HepG2 (cell line): ENCODE data around the gene SGCD. TPM values are rescaled to one million over a fixed set of nuclear protein-coding genes. Genes with fewer than 3 reads are reported as not detected.

Experiments used
- ATAC-seq: fragments of 200-7000 bp; cut with Tn5 transposase; 3 replicates; pipeline ENCODE4 v1.9.1; 2020; ENCODE audit warnings: mild to moderate bottlenecking, moderate library complexity
- BruUV-seq: library from RNA; stranded (reverse); fragments of 400-500 nt; replicated peaks from 2 replicates; lab custom pipeline; 2021; lab: Mats Ljungman, UMichigan
- CTCF ChIA-PET: fragments of 300-600 bp; formaldehyde crosslinking; extraction: SDS; loops from one replicate; lab custom pipeline; 2021; ENCODE audit warnings: low total read pairs, inconsistent platforms, low intra/inter-chr PET ratio; lab: Yijun Ruan, JAX
- POLR2A ChIA-PET: fragments of 350-600 bp; sonication (Branson Sonifier 250); formaldehyde crosslinking; loops from one replicate; lab custom pipeline; 2020; ENCODE audit warnings: antibody characterized with exemption, inconsistent platforms; lab: Yijun Ruan, JAX
- DNase-seq: peaks from one replicate; pipeline ENCODE4 v3.0.0-alpha.2; 2015; ENCODE audit warnings: low spot score
- FAIRE-seq: peaks from 3 replicates; lab custom pipeline; 2011; peaks lifted over from hg19 to GRCh38; lab: Jason Lieb, UNC
- H2AFZ ChIP-seq: one replicate; pipeline ENCODE4 v1.6.1; 2011; ENCODE audit warnings: low read length, inconsistent platforms
- H3K27ac ChIP-seq: fragments of 300-600 bp; 3 replicates; pipeline ENCODE4 v1.8.0; 2011; ENCODE audit warnings: mixed run types, mild to moderate bottlenecking, mixed read lengths, low read length, inconsistent platforms; ENCODE audit not compliant: insufficient read depth; ENCODE audit errors: extremely low read length
- H3K27me3 ChIP-seq, 2 experiments: fragments of 200-600 bp in 1 of 2; 2 replicates in 1 of 2; 3 replicates in 1 of 2; pipeline versions ENCODE4 v1.6.0 to v1.8.0; 2011; ENCODE audit warnings: low read length in 2 of 2, mild to moderate bottlenecking in 2 of 2, moderate library complexity in 2 of 2, inconsistent platforms in 1 of 2; ENCODE audit not compliant: insufficient read depth in 2 of 2, control insufficient read depth in 1 of 2
- H3K36me3 ChIP-seq, 2 experiments: fragments of 200-600 bp in 1 of 2; replicated peaks in 1 of 2; 2 replicates in 1 of 2; 3 replicates in 1 of 2; pipeline versions ENCODE4 v1.5.1 to v1.8.0; 2011; ENCODE audit warnings: low read length in 2 of 2, inconsistent platforms in 1 of 2; ENCODE audit not compliant: insufficient read depth in 2 of 2, control insufficient read depth in 1 of 2
- H3K4me1 ChIP-seq: 2 replicates; pipeline ENCODE4 v1.5.1; 2012; ENCODE audit warnings: low read length, inconsistent platforms; ENCODE audit not compliant: insufficient read depth
- H3K4me2 ChIP-seq: 2 replicates; pipeline ENCODE4 v1.6.0; 2011; ENCODE audit warnings: low read depth, low read length, inconsistent platforms
- H3K4me3 ChIP-seq, 3 experiments: fragments of 200-600 bp in 1 of 3; sonication (generic), shearing (Covaris generic) in 1 of 3; replicated peaks in 1 of 3; 2 replicates each; pipeline ENCODE4 v1.5.1; 2011 to 2016; ENCODE audit warnings: low read length in 3 of 3, inconsistent platforms in 2 of 3, low read depth in 2 of 3, mild to moderate bottlenecking in 2 of 3, control low read depth in 1 of 3, mixed read lengths in 1 of 3; ENCODE audit not compliant: insufficient read depth in 1 of 3
- H3K79me2 ChIP-seq: one replicate; pipeline ENCODE4 v1.6.1; 2011; ENCODE audit warnings: low read length, inconsistent platforms; ENCODE audit not compliant: insufficient read depth
- H3K9ac ChIP-seq: 2 replicates; pipeline ENCODE4 v1.6.0; 2011; ENCODE audit warnings: mild to moderate bottlenecking, low read depth, low read length, inconsistent platforms; ENCODE audit not compliant: insufficient read depth
- H3K9me3 ChIP-seq: 2 replicates; pipeline ENCODE4 v1.5.1; 2012; ENCODE audit warnings: mild to moderate bottlenecking, low read length
- H4K20me1 ChIP-seq: 2 replicates; pipeline ENCODE4 v1.6.0; 2011; ENCODE audit warnings: inconsistent platforms, mild to moderate bottlenecking, low read length, moderate library complexity; ENCODE audit not compliant: insufficient read depth
- ATF7 ChIP-seq, 2 experiments: fragments of 450-650 bp in 1 of 2; sonication (generic) in 1 of 2; formaldehyde crosslinking in 1 of 2; IDR thresholded peaks; 2 replicates each; pipeline versions ENCODE4 v1.4.0 to v1.6.1; 2016 to 2020; ENCODE audit warnings: antibody characterized with exemption in 1 of 2, mild to moderate bottlenecking in 1 of 2, missing genetic modification reagents in 1 of 2
- MIXL1 ChIP-seq: IDR thresholded peaks from 2 replicates; pipeline ENCODE4 v1.6.1; 2016
- RAD51 ChIP-seq: fragments of 450-650 bp; IDR thresholded peaks from 2 replicates; pipeline ENCODE4 v1.6.1; 2016; ENCODE audit warnings: borderline replicate concordance
- WGBS: methylation state at CpG from one replicate; pipeline ENCODE4 v1.1.6; 2017; ENCODE audit warnings: low lambda C conversion rate; 5-methylcytosine and 5-hydroxymethylcytosine counted together
- in situ Hi-C: cut with HindIII; loops from 2 replicates; pipeline ENCODE4 v1.10.0; 2017; ENCODE audit warnings: low pct_unique_long_range_greater_than_20kb; ENCODE audit not compliant: extremely low pct_ligation_motif_present
- intact Hi-C: fragments of 100-400 bp; cut with micrococcal nuclease; formaldehyde crosslinking; loops from one replicate; pipeline ENCODE4 v1.10.0; 2022; ENCODE audit not compliant: unreplicated experiment
- polyA plus RNA-seq, 8 experiments: library from polyadenylated mRNA; depleted of rRNA in 3 of 8; stranded (reverse) in 7 of 8; unstranded in 1 of 8; fragments of >200 nt; fragmentation: Illumina TruSeq in 4 of 8; extraction: Trizol in 4 of 8; gene quantifications; 2 replicates each; pipeline versions ENCODE4 v1.2.1 to v1.2.3, GENCODE V29; 2011 to 2016; ENCODE audit warnings: low read depth in 4 of 8, missing spikeins in 1 of 8, mixed read lengths in 1 of 8; ENCODE audit not compliant: insufficient read depth in 1 of 8
- total RNA-seq, 5 experiments: library from RNA; depleted of rRNA; stranded (reverse); fragments of >200 nt; fragmentation: Illumina TruSeq; extraction: Trizol; gene quantifications; 2 replicates each; pipeline ENCODE4 v1.2.3, GENCODE V29; 2016; ENCODE audit warnings: low read depth in 1 of 5
- TF ChIP-seq, protein P1 (sequence below), 2 experiments: sonication (generic) in 1 of 2; formaldehyde crosslinking in 1 of 2; IDR thresholded peaks; 2 replicates each; pipeline versions ENCODE4 v1.5.1 to v1.6.1; 2011 to 2020; ENCODE audit warnings: borderline replicate concordance in 1 of 2, low read depth in 1 of 2, low read length in 1 of 2, mild to moderate bottlenecking in 1 of 2, missing genetic modification reagents in 1 of 2, moderate library complexity in 1 of 2
- TF ChIP-seq, protein P2 (sequence below): IDR thresholded peaks from 2 replicates; pipeline ENCODE4 v1.6.1; 2016; ENCODE audit warnings: mild to moderate bottlenecking, missing biosample characterization, missing genetic modification reagents
- TF ChIP-seq, protein P3 (sequence below): sonication (generic); formaldehyde crosslinking; IDR thresholded peaks from 2 replicates; pipeline ENCODE4 v1.4.0; 2020; ENCODE audit warnings: missing genetic modification reagents

SGCD gene
- total and polyA plus RNA-seq, 2 of the 13 experiments (the other 11 are each of a cell fraction or from before 2014, with no cell fraction given): not detected

DNA sequence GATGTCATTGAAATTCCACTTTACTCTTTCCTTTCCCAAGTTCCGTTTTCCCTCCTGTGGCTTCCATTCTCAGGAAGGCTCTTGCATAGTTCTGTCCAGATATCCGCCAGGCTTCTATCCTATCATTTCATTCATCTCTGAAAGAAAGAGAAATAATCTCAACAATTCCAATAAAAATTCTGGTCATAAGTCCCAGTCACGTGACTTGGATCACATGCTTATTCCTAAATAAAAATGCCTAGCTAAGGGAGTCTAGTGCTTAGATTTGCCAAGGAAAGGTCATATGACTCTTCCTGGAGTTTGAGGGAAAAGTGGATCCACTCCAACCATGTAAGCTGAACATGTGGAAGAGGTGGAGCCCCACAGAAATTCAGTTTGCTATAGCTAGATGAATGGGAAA, 377.2 kb downstream of the SGCD start:
- CTCF ChIA-PET: no interaction called here
- TF ChIP-seq, protein P1, sequence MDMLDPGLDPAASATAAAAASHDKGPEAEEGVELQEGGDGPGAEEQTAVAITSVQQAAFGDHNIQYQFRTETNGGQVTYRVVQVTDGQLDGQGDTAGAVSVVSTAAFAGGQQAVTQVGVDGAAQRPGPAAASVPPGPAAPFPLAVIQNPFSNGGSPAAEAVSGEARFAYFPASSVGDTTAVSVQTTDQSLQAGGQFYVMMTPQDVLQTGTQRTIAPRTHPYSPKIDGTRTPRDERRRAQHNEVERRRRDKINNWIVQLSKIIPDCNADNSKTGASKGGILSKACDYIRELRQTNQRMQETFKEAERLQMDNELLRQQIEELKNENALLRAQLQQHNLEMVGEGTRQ (IDR thresholded peaks at IDR 0.05; ENCODE audit: low read depth, low read length): peak; percentile 73
- TF ChIP-seq, protein P1 (CRISPR knock-in tag; IDR thresholded peaks at IDR 0.05; ENCODE audit: borderline replicate concordance): no peak
- peak; percentile 80; the same call in 1 of the 2 replicates for TF ChIP-seq RAD51
- TF ChIP-seq ATF7 (IDR thresholded peaks at IDR 0.05): 0 out of 2 replicates have a peak, but pooled peaks have one; percentile 48
- TF ChIP-seq ATF7 (CRISPR knock-in tag; IDR thresholded peaks at IDR 0.05): no peak
- no peak for TF ChIP-seq MIXL1 (CRISPR knock-in tag)
- intact Hi-C loops: no loop called here

DNA sequence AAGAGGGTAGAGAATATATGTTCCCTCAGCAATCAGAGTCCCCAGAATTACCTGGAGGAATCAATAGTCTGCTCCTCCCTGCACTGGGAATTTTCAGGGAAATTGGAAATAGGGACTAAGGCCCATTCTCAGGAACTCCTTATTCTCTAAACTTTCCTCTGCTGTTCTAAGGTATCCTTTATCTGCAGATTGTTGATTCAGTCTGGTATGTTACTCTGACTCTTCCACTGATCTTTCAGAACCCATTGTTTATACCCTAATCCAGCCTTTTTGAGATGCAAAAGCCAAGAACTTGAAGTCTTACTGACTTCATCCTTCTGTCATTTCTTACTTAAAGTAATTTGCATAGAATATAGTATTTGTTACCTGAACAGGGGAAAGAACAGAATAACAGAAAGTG, 379.7 kb downstream of the SGCD start:
- DNase-seq: no peak
- no peak for ATAC-seq
- no peak for FAIRE-seq
- H3K79me2 ChIP-seq: no peaks in the 10 kb centered on the region
- in situ Hi-C loops (no loop called here), intact Hi-C loops (no loop called here)
- H3K4me2 ChIP-seq: no peak overlapping the region
- no peak overlapping the region for H2AFZ ChIP-seq
- BruUV-seq: no TSS peak
- no peaks in the 10 kb centered on the region for H3K27me3 ChIP-seq
- H3K4me1 ChIP-seq: no peaks in the 10 kb centered on the region
- ChIA-PET CTCF (no interaction called here), POLR2A (no interaction called here)
- H3K27ac ChIP-seq: no peak overlapping the region
- H3K36me3 ChIP-seq: no peaks in the 10 kb centered on the region
- no peak overlapping the region for H3K4me3 ChIP-seq
- H3K9ac ChIP-seq: no peak overlapping the region
- no peaks in the 10 kb centered on the region for H3K9me3 ChIP-seq
- no peaks in the 10 kb centered on the region for H4K20me1 ChIP-seq
- TF ChIP-seq, protein P2, sequence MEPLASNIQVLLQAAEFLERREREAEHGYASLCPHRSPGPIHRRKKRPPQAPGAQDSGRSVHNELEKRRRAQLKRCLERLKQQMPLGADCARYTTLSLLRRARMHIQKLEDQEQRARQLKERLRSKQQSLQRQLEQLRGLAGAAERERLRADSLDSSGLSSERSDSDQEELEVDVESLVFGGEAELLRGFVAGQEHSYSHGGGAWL (CRISPR knock-in tag): no peak
- TF ChIP-seq, protein P3, sequence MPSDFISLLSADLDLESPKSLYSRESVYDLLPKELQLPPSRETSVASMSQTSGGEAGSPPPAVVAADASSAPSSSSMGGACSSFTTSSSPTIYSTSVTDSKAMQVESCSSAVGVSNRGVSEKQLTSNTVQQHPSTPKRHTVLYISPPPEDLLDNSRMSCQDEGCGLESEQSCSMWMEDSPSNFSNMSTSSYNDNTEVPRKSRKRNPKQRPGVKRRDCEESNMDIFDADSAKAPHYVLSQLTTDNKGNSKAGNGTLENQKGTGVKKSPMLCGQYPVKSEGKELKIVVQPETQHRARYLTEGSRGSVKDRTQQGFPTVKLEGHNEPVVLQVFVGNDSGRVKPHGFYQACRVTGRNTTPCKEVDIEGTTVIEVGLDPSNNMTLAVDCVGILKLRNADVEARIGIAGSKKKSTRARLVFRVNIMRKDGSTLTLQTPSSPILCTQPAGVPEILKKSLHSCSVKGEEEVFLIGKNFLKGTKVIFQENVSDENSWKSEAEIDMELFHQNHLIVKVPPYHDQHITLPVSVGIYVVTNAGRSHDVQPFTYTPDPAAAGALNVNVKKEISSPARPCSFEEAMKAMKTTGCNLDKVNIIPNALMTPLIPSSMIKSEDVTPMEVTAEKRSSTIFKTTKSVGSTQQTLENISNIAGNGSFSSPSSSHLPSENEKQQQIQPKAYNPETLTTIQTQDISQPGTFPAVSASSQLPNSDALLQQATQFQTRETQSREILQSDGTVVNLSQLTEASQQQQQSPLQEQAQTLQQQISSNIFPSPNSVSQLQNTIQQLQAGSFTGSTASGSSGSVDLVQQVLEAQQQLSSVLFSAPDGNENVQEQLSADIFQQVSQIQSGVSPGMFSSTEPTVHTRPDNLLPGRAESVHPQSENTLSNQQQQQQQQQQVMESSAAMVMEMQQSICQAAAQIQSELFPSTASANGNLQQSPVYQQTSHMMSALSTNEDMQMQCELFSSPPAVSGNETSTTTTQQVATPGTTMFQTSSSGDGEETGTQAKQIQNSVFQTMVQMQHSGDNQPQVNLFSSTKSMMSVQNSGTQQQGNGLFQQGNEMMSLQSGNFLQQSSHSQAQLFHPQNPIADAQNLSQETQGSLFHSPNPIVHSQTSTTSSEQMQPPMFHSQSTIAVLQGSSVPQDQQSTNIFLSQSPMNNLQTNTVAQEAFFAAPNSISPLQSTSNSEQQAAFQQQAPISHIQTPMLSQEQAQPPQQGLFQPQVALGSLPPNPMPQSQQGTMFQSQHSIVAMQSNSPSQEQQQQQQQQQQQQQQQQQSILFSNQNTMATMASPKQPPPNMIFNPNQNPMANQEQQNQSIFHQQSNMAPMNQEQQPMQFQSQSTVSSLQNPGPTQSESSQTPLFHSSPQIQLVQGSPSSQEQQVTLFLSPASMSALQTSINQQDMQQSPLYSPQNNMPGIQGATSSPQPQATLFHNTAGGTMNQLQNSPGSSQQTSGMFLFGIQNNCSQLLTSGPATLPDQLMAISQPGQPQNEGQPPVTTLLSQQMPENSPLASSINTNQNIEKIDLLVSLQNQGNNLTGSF: no peak

More for the DNA sequence above, 377.2 kb downstream of the SGCD start:
- Histone ChIP-seq H3K79me2 (no peaks in the 10 kb centered on the region), H3K4me3 (no peak overlapping the region), H3K9ac (no peak overlapping the region), H3K27ac (no peak overlapping the region), H3K36me3 (no peaks in the 10 kb centered on the region), H3K9me3 (no peaks in the 10 kb centered on the region), H2AFZ (no peak overlapping the region), H3K27me3 (no peaks in the 10 kb centered on the region), H4K20me1 (no peaks in the 10 kb centered on the region), H3K4me2 (no peak overlapping the region), H3K4me1 (no peaks in the 10 kb centered on the region)
- POLR2A ChIA-PET: no interaction called here
- WGBS: 55% methylated on average over 3 of the region's 3 CpGs
- FAIRE-seq (no peak), DNase-seq (no peak), ATAC-seq (no peak)
- no TSS peak for BruUV-seq
- in situ Hi-C loops: no loop called here
